ENCODE results near the gene ERBB2.
A peak's percentile ranks its signal among the peaks of the same experiment; 100 is the strongest.

- TF ChIP-seq CTCF (conservative IDR thresholded peaks at IDR 0.05; ENCODE audit: low read length) (0 out of 2 replicates have a peak, but pooled peaks have one; percentile 4), EZH2phosphoT487 (IDR thresholded peaks at IDR 0.05; ENCODE audit: borderline replicate concordance) (no peak)
These were observed 27.1 kb upstream of the ERBB2 start for GRCh38 chr17:39672522-39673334.
